GM12878 (cell line): ENCODE data around the gene RAB25. TPM values are rescaled to one million over a fixed set of nuclear protein-coding genes. Genes with fewer than 3 reads are reported as not detected.

Source experiments
- ATAC-seq: fragments of 200-7000 bp; cut with Tn5 transposase; 3 replicates; pipeline ENCODE4 v1.9.1; 2020; ENCODE audit warnings: mild to moderate bottlenecking, moderate library complexity
- BruUV-seq: library from RNA; stranded (reverse); fragments of 400-500 nt; replicated peaks from 2 replicates; lab custom pipeline; 2021; lab: Mats Ljungman, UMichigan
- CTCF ChIA-PET: fragments of 300-600 bp; sonication (Branson Sonifier 250); formaldehyde crosslinking; extraction: SDS; loops from one replicate; lab custom pipeline; 2021; ENCODE audit warnings: inconsistent platforms; lab: Yijun Ruan, JAX
- POLR2A ChIA-PET: fragments of 350-600 bp; formaldehyde crosslinking; extraction: SDS; loops from one replicate; lab custom pipeline; 2021; ENCODE audit warnings: inconsistent platforms; lab: Charles Lee
- RAD21 ChIA-PET: fragments of 300-600 bp; sonication (Branson Sonifier 250); formaldehyde crosslinking; loops from one replicate; lab custom pipeline; 2023; ENCODE audit warnings: antibody characterized with exemption; ENCODE audit not compliant: unreplicated experiment; lab: Charles Lee
- SMC1A ChIA-PET: fragments of 300-600 bp; sonication (Branson Sonifier 250); formaldehyde crosslinking; loops from one replicate; lab custom pipeline; 2023; ENCODE audit not compliant: unreplicated experiment, uncharacterized antibody; lab: Charles Lee
- DNase-seq: peaks from one replicate; pipeline ENCODE4 v3.0.0-alpha.2; 2011; ENCODE audit warnings: low read depth, low spot score
- FAIRE-seq: peaks from 3 replicates; lab custom pipeline; 2011; peaks lifted over from hg19 to GRCh38; lab: Jason Lieb, UNC
- H2AFZ ChIP-seq: 2 replicates; pipeline ENCODE4 v1.6.0; 2011; ENCODE audit warnings: low read depth, low read length, control low read depth; ENCODE audit not compliant: control insufficient read depth
- H3K27ac ChIP-seq: 2 replicates; pipeline ENCODE4 v1.5.1; 2011; ENCODE audit warnings: control low read depth; ENCODE audit not compliant: control insufficient read depth, insufficient read depth
- H3K27me3 ChIP-seq, 2 experiments: replicated peaks in 1 of 2; 2 replicates each; pipeline versions ENCODE4 v1.6.0 to v1.6.1; 2011; ENCODE audit warnings: low read length in 1 of 2; ENCODE audit not compliant: control insufficient read depth in 2 of 2, insufficient read depth in 2 of 2
- H3K36me3 ChIP-seq, 2 experiments: 2 replicates each; pipeline ENCODE4 v1.5.1; 2011; ENCODE audit warnings: low read length in 1 of 2; ENCODE audit not compliant: control insufficient read depth in 2 of 2, insufficient read depth in 2 of 2
- H3K4me1 ChIP-seq: 2 replicates; pipeline ENCODE4 v1.6.1; 2011; ENCODE audit warnings: mild to moderate bottlenecking, low read length, moderate library complexity, mixed read lengths; ENCODE audit not compliant: control insufficient read depth, insufficient read depth
- H3K4me2 ChIP-seq: 2 replicates; pipeline ENCODE4 v1.6.0; 2011; ENCODE audit warnings: control low read depth; ENCODE audit not compliant: control insufficient read depth, insufficient read depth
- H3K4me3 ChIP-seq: fragments of 200-600 bp; sonication (generic); 2 replicates; pipeline ENCODE4 v1.5.1; 2016
- H3K79me2 ChIP-seq: 2 replicates; pipeline ENCODE4 v1.6.0; 2011; ENCODE audit warnings: low read length; ENCODE audit not compliant: control insufficient read depth, insufficient read depth
- H3K9ac ChIP-seq: 2 replicates; pipeline ENCODE4 v1.8.0; 2011; ENCODE audit warnings: low read length, control low read depth, mixed read lengths; ENCODE audit not compliant: control insufficient read depth, insufficient read depth
- H3K9me3 ChIP-seq: replicated peaks from 3 replicates; pipeline ENCODE4 v1.5.1; 2011; ENCODE audit warnings: mild to moderate bottlenecking, low read length; ENCODE audit not compliant: control insufficient read depth, insufficient read depth
- H4K20me1 ChIP-seq: 2 replicates; pipeline ENCODE4 v1.6.0; 2011; ENCODE audit not compliant: control insufficient read depth, insufficient read depth
- MEF2B ChIP-seq: fragments of 450-650 bp; IDR thresholded peaks from 2 replicates; pipeline ENCODE4 v1.6.1; 2018; ENCODE audit warnings: mild to moderate bottlenecking, moderate library complexity; ENCODE audit not compliant: partially characterized antibody, poor library complexity, severe bottlenecking
- WGBS: methylation state at CpG from one replicate; pipeline ENCODE4 v1.1.6; 2016; ENCODE audit warnings: low lambda C conversion rate; ENCODE audit not compliant: insufficient replicate concordance, insufficient coverage; ENCODE audit errors: missing lambda C conversion rate; 5-methylcytosine and 5-hydroxymethylcytosine counted together
- in situ Hi-C: fragments of 300-500 bp; cut with MboI; formaldehyde crosslinking; loops from 9 replicates; pipeline ENCODE4 v1.14.3; 2018; ENCODE audit warnings: mixed read lengths
- intact Hi-C: fragments of 100-400 bp; cut with micrococcal nuclease; formaldehyde crosslinking; loops from one replicate; pipeline ENCODE4 v1.14.2; 2022; ENCODE audit not compliant: unreplicated experiment
- polyA plus RNA-seq, 11 experiments: library from polyadenylated mRNA; depleted of rRNA in 4 of 11; unstranded in 6 of 11; stranded (reverse) in 5 of 11; fragments of >200 nt; fragmentation: Nextera tagmentation in 4 of 11; fragmentation: Illumina TruSeq in 1 of 11; extraction: Ambion mirVana in 4 of 11; extraction: Trizol in 1 of 11; gene quantifications; 1 replicate in 1 of 11; 2 replicates in 10 of 11; pipeline versions ENCODE4 v1.2.1 to v1.2.3, GENCODE V29; 2011 to 2016; ENCODE audit warnings: inconsistent platforms in 2 of 11, missing spikeins in 2 of 11, low read depth in 1 of 11
- total RNA-seq, 4 experiments: library from RNA; depleted of rRNA in 3 of 4; stranded (reverse); fragments of >200 nt in 3 of 4; fragmentation: Illumina TruSeq in 1 of 4; extraction: Trizol in 1 of 4; gene quantifications; 2 replicates each; pipeline versions ENCODE4 v1.2.1 to v1.2.3, GENCODE V29; 2013 to 2021
- TF ChIP-seq, protein P1 (sequence below): fragments of 450-650 bp; formaldehyde crosslinking; IDR thresholded peaks from 2 replicates; pipeline ENCODE4 v1.4.0; 2020; ENCODE audit warnings: mild to moderate bottlenecking, moderate library complexity

Gene RAB25
- total and polyA plus RNA-seq, 10 of the 15 experiments (the other 5 are each of a cell fraction or from before 2014, with no cell fraction given): 0.16 to 0.36 (median 0.22) TPM; not detected in 7

DNA sequence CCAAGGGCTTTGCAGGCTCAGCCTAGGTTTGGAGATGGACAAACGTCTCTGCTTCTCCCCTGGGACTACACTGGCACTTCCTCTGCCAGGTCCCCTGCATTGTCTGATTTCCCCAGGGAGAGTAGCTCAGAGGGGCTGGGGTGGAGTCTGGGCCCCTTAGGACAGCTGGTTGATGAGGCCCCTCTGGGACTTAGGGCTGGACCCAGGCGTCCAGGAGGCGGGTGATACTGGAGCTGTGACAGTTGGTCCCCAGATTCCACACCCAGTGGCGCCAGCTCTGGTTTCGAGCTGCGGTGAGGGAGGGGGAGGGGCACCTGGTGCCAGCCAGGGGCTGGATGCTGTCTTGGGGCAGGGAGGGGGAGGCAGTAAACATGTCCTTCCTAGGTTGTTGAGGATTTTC lies 28.7 kb downstream of the RAB25 start:
- no peak for FAIRE-seq
- DNase-seq: no peak
- H3K79me2 ChIP-seq: no peaks in the 10 kb centered on the region
- no peaks in the 10 kb centered on the region for H4K20me1 ChIP-seq
- WGBS: 13% methylated on average over 6 of the region's 6 CpGs
- ChIA-PET SMC1A (interaction anchor here (0.7 to 23.8 kb wide), 4 partner anchors 35 to 128 kb away, joined by 3 to 874 read pairs (median 4); partner anchors contain the start of gene LMNA), POLR2A (interaction anchor here (0.6 to 0.8 kb wide), 3 partner anchors 10 to 838 kb away, joined by 3 to 4 read pairs (median 3); no protein-coding TSS in a partner anchor), CTCF (interaction anchor here (0.7 to 21.5 kb wide), 8 partner anchors 10 to 229 kb away, joined by 3 to 1294 read pairs (median 11); partner anchors contain the start of gene LMNA)
- ATAC-seq: no peak
- no peak overlapping the region for H3K4me3 ChIP-seq
- TF ChIP-seq, protein P1, sequence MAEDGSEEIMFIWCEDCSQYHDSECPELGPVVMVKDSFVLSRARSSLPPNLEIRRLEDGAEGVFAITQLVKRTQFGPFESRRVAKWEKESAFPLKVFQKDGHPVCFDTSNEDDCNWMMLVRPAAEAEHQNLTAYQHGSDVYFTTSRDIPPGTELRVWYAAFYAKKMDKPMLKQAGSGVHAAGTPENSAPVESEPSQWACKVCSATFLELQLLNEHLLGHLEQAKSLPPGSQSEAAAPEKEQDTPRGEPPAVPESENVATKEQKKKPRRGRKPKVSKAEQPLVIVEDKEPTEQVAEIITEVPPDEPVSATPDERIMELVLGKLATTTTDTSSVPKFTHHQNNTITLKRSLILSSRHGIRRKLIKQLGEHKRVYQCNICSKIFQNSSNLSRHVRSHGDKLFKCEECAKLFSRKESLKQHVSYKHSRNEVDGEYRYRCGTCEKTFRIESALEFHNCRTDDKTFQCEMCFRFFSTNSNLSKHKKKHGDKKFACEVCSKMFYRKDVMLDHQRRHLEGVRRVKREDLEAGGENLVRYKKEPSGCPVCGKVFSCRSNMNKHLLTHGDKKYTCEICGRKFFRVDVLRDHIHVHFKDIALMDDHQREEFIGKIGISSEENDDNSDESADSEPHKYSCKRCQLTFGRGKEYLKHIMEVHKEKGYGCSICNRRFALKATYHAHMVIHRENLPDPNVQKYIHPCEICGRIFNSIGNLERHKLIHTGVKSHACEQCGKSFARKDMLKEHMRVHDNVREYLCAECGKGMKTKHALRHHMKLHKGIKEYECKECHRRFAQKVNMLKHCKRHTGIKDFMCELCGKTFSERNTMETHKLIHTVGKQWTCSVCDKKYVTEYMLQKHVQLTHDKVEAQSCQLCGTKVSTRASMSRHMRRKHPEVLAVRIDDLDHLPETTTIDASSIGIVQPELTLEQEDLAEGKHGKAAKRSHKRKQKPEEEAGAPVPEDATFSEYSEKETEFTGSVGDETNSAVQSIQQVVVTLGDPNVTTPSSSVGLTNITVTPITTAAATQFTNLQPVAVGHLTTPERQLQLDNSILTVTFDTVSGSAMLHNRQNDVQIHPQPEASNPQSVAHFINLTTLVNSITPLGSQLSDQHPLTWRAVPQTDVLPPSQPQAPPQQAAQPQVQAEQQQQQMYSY: no peak
- peak; percentile 54 for TF ChIP-seq MEF2B
- TF ChIP-seq, all 136 proteins: peak for 1
- Histone ChIP-seq H2AFZ (no peak overlapping the region), H3K9me3 (no peaks in the 10 kb centered on the region), H3K4me1 (no peaks in the 10 kb centered on the region), H3K36me3 (no peaks in the 10 kb centered on the region), H3K4me2 (no peak overlapping the region), H3K27ac (no peak overlapping the region), H3K9ac (no peak overlapping the region), H3K27me3 (no peaks in the 10 kb centered on the region)
- intact Hi-C loops (loop anchor here (1.0 to 10.0 kb wide), 3 partner anchors 41 to 195 kb away; partner anchors contain the start of genes SMG5 and TMEM79), in situ Hi-C loops (loop anchor here (5.0 kb wide), 2 partner anchors 43 to 133 kb away; no protein-coding TSS in a partner anchor)
- RAD21 ChIA-PET: interaction anchor here (0.8 to 22.4 kb wide), 2 partner anchors 32 to 45 kb away, joined by 4 to 695 read pairs; partner anchors contain the start of gene LMNA
- no TSS peak for BruUV-seq
